Measurements from ENCODE around the gene GAB4. TPM values are rescaled to one million over a fixed set of nuclear protein-coding genes. Genes with fewer than 3 reads are reported as not detected.

GAB4 gene
- total RNA-seq, 3 donors from 2014 or later = not detected

GRCh38 chr22:17013396-17014100, 5.5 kb upstream of the GAB4 start:
- intact Hi-C loops (cut with DNase I, micrococcal nuclease) = no loop called here
- Histone ChIP-seq H3K4me3 (no peak overlapping the region), H3K36me3 (ENCODE audit: low read depth) (no peaks in the 10 kb centered on the region), H3K4me1 (ENCODE audit: low read depth) (no peaks in the 10 kb centered on the region), H3K9me3 (no peaks in the 10 kb centered on the region)
- TF ChIP-seq CTCF (IDR thresholded peaks at IDR 0.05) = no peak
- no peak for DNase-seq
- ATAC-seq = no peak

GRCh38 chr22:17012267-17012666, 4.2 kb upstream of the GAB4 start:
- Histone ChIP-seq H3K9me3 (no peaks in the 10 kb centered on the region), H3K4me1 (ENCODE audit: low read depth) (no peaks in the 10 kb centered on the region), H3K4me3 (no peak overlapping the region), H3K36me3 (ENCODE audit: low read depth) (no peaks in the 10 kb centered on the region)
- ATAC-seq (no peak), DNase-seq (no peak)
- no peak for TF ChIP-seq CTCF (IDR thresholded peaks at IDR 0.05)
- intact Hi-C loops (cut with DNase I, micrococcal nuclease) = no loop called here

- H3K36me3 ChIP-seq (ENCODE audit: low read depth) = no peaks in the 10 kb centered on the region
- no peak for ATAC-seq
- no peak for TF ChIP-seq CTCF (IDR thresholded peaks at IDR 0.05)
- H3K4me3 ChIP-seq = no peak overlapping the region
- no peak for DNase-seq
- H3K4me1 ChIP-seq (ENCODE audit: low read depth) = no peaks in the 10 kb centered on the region
- intact Hi-C loops (cut with DNase I, micrococcal nuclease) = no loop called here
- no peaks in the 10 kb centered on the region for H3K9me3 ChIP-seq
These were observed 1.7 kb upstream of the GAB4 start for GRCh38 chr22:17009640-17010291.

- ATAC-seq (no peak), DNase-seq (no peak)
- H3K4me1 ChIP-seq (ENCODE audit: low read depth) = no peaks in the 10 kb centered on the region
- intact Hi-C loops (cut with DNase I, micrococcal nuclease) = no loop called here
- no peaks in the 10 kb centered on the region for H3K9me3 ChIP-seq
- no peak for TF ChIP-seq CTCF (IDR thresholded peaks at IDR 0.05)
- H3K36me3 ChIP-seq (ENCODE audit: low read depth) = no peaks in the 10 kb centered on the region
- no peak overlapping the region for H3K4me3 ChIP-seq
These were observed 765 bp downstream of the GAB4 start for GRCh38 chr22:17007257-17007656.

- TF ChIP-seq CTCF (IDR thresholded peaks at IDR 0.05) = no peak
- intact Hi-C loops (cut with DNase I, micrococcal nuclease) = no loop called here
- ATAC-seq = no peak
These were observed 18.1 kb downstream of the GAB4 start for GRCh38 chr22:16989915-16990314.

More at GRCh38 chr22:16989915-16990314, 18.1 kb downstream of the GAB4 start:
- no peak for DNase-seq
- Histone ChIP-seq H3K36me3 (ENCODE audit: low read depth) (no peaks in the 10 kb centered on the region), H3K4me1 (ENCODE audit: low read depth) (no peaks in the 10 kb centered on the region), H3K4me3 (no peak overlapping the region), H3K9me3 (no peaks in the 10 kb centered on the region)

Data from mucosa of descending colon (tissue), 3 donors.